Stimulated activated CD4-positive, alpha-beta T cell treated with anti-CD3 and anti-CD28 coated beads, Interleukin-1b, Interleukin-23, amount 100 ng/mL, for 1 hour (primary cell): ENCODE results near the gene GMDS.

ENCODE experiments used
- DNase-seq, 2 donors: peaks; one replicate each; pipeline ENCODE4 v3.0.0-alpha.2; 2020; ENCODE audit warnings: low read depth in 2 of 2

Gene GMDS

DNA sequence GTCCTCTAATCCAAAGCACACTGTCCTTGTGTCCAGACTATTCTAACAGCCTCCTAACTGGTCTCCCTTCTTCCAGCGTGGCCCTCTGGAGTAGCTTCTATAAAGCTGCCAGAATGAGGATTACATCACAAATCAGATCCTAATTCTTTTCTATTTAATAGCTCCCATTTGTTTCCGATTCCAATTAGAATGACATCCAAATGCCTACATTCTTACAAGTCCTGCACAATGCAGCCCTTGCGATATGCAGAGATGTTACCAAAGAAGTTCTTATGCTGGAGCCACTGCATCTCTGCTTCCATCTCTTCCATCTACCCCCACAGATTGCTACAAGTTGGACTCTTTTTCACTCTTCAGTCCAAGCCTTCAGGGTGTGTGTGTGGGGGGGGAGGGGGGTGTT, 40.0 kb downstream of the GMDS start:
- DNase-seq = no peak

- no peak for DNase-seq
Measured at GRCh38 chr6:2204272-2204671, 41.1 kb downstream of the GMDS start.

- no peak for DNase-seq
Measured at GRCh38 chr6:2203264-2203663, 42.1 kb downstream of the GMDS start.

GRCh38 chr6:2197984-2198383, 47.4 kb downstream of the GMDS start:
- no peak for DNase-seq

- no peak for DNase-seq
Measured at GRCh38 chr6:2197177-2197671, 48.2 kb downstream of the GMDS start.

DNA sequence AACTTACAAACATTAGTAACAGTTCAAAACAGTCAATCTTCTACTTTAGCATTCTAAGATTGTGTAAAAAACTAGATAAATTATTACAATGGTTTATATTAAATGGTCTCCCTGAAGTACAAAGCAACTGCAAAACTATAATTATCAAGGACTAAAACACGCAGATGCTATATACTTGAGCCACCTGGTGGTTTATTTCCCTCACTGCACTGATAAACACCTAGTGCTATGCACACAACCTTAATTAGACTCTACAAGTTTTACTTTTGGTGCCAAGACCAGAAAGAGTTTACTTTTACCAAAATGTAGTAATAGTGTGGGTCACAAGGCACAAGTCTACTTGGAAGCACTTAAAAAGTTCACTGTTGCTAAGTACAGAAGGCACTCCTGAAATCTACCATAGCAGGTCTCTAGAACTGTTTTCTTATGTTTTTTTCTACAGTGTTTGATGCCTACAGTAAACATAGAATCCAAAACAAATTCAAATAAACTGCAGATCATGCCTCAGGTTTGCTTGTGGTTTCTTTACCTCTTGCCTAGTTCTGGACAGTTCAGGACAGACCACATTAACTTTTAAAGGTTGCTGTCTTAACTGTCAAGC, 49.2 kb downstream of the GMDS start:
- DNase-seq = no peak

DNA sequence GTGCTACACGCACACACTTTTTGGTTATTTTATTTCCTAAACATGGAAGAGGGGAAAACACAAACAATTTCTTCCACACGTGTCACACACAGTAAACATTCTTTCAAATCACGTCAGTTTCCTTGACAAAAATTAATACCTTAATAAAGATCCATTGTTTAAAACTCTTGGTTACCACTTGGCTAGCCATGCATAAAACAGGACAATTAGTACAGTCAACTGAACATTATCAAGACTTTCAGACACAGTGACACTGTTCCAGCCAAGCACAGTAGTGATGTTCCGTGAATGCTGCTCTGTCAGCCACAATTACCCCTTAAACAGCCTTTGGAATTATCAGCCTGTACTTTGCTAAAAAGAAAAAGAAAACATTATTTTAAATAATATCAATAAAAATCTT, 50.8 kb downstream of the GMDS start:
- DNase-seq = no peak

DNA sequence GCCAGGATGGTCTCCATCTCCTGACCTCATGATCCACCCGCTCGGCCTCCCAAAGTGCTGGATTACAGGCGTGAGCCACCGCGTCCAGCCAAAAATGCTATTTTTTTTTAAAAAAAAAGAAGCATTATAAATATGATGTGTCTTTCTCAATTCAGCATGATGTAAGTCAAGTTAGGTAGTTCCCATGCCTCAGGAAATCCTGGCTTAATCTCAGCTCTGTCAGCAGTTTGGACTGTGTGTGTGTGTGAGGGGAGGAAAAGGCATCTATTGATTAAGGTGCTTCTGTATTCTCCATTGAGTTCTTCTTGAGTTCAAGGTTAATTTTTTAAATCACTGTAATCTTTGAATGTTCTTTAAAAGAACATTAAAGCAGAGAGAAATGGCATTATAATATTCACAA, 51.5 kb downstream of the GMDS start:
- DNase-seq = no peak

DNA sequence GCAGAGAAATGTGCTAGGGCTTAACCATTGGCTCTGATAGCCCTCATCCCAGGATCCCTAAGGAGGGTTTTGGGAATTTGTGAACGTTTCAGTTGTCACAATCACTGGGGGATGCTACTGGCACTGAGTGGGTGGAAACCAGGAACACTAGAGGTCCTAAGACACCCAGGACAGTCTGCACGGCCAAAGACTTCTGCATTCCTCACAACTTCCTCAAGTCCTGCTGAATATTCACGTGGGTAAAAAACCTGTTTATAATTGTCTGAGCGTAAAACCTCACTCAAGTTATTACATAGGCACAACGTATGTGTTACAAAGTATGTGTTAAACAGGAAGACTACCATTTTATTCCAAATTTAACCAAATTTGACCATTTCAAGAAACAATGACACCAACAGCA, 52.4 kb downstream of the GMDS start:
- no peak for DNase-seq

- DNase-seq = no peak
Measured at GRCh38 chr6:2191390-2191740, 54.0 kb downstream of the GMDS start.

GRCh38 chr6:2190661-2191389, 54.6 kb downstream of the GMDS start:
- DNase-seq = no peak

DNA sequence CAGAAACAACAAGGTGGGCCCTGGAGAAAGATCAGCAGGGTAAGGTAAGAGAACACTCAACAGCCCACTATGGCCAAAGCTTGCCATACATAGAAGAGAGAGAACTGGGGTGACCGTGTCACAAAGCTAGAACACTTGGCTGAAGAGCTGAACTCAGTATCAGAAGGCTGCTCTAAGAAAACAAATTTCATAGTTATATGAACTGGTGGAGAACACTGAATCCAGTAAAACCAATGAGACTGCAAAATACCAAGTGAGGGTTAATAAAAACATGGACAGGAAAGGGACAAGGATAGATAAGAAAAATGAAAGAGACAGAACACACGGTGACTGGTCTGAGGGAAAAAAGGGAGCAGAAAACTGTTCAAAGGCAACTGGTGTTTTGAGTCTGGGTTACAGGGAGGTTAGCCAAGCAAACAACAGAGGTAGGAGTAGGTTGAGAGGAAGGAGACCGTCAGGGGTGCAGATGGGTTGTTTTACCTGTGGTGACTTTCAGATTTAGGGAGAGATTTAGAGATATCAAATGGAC, 56.5 kb downstream of the GMDS start:
- no peak for DNase-seq

GRCh38 chr6:2188397-2188796, 57.0 kb downstream of the GMDS start:
- no peak for DNase-seq

DNA sequence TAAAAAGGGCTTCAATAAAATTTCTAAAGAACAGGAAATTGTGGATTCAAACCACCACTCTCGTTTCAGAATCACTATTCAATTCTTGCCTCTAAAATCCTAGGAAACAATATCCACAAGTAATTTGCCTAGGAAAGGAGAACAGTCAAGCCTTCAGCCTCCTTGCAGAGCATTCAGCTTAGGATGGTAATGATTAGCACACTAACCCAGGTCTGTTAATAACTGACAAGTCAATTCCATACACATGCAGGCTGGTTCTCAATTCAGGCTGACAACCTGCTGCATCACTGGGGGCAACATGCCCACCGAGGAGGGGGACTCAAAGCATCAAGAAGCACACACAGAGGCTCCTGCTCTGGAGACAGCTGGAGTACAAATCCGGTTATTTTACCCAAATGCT, 57.6 kb downstream of the GMDS start:
- DNase-seq = no peak

DNA sequence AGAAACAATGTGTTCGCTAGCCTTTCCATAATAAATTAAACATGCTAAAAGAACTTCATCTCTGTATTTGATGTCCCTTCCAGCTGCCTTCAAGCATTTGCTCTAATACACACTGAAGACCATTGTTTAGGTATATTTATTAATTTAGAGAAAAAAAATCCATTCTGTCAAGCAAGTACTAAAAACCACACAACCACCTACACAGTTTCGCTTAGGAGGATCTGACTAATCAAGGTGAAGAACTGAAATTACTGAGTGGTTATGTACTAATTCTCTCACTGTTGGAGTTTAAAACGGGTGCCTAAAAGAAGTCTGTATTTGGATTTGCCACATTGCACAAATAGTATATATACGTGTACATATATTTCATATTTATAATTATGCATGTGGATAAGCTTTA, 58.9 kb downstream of the GMDS start:
- DNase-seq = no peak

- no peak for DNase-seq
Measured at GRCh38 chr6:2185466-2185865, 59.9 kb downstream of the GMDS start.

GRCh38 chr6:2184700-2185455, 60.5 kb downstream of the GMDS start:
- no peak for DNase-seq

DNA sequence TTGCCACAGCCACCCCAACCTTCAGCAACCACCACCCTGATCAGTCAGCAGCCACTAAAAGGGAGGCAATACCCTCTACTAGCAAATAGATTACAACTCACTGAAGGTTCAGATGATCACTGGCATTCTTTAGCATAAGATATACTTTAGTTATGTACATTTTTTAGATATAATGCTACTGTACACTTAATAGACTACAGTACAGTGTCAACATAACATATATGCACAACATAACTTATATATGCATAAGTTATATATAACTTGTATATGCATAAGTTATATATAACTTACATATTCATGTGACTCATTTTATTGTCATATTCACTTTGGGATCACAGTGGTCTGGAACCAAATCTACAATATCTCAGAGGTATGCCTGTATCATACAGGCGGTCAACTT, 61.7 kb downstream of the GMDS start:
- no peak for DNase-seq

- DNase-seq = no peak
Measured at GRCh38 chr6:2183246-2183645, 62.2 kb downstream of the GMDS start.

DNA sequence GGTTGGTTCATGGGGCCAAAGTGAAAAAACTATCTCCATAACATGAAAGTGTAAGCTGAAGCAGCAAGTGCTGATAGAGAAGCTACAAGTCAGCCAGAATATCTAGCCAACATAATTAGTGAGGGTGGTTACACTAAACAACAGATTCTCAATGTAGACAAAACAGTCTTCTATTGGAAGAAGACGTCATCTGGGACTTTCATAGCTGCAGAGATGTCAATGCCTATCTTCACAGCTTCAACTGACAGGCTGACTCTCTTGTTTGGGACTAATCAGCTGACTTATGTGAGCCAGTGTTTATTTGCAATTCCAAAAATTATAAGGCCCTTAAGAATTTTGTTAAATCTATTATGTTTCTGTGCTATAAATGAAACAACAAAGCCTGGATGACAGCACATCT, 63.2 kb downstream of the GMDS start:
- no peak for DNase-seq

DNA sequence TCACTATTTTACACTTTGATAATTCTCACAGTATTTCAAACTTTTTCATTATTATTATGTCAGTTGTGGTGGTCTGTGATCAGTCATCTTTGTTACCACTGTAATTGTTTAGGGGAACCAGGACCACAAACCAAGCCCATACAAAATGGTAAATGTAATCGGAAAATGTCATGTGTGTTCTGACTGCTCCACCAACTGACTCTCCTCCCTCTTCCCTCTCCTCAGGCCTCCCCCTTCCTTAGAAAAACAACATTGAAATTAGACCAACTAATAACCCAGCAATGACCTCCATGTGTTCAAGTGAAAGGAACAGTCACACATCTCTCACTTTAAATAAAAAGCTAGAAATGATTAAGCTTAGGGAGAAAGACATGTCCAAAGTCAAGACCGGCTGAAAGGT, 63.8 kb downstream of the GMDS start:
- DNase-seq = no peak

- DNase-seq = no peak
Measured at GRCh38 chr6:2179950-2180349, 65.5 kb downstream of the GMDS start.

DNA sequence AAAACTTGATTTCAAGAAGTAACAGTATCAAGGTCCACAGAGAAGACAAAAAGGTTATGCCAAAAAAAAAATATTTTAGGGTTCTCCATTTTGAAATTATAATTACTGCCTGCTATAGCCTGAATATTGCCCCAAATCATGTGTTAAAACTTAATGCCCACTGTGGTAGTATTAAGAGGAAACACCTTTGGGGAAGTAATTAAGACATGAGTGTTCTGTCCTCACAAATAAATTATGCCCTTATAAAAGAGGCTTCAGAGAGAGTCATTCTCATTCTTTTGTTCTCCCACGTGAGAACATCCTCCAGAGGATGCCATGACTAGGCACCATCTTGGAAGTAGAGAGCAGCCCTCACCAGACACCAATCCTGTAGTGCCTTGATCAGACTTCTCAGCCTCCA, 66.2 kb downstream of the GMDS start:
- DNase-seq = no peak
